ENCODE data around the gene TPM4.

Gene TPM4

GRCh38 chr19:16037424-16038195 is 38.7 kb upstream of the TPM4 start:
- no peak for TF ChIP-seq CTCF (IDR thresholded peaks at IDR 0.05; ENCODE audit: low read depth, low read length)
- H3K4me3 ChIP-seq (ENCODE audit: low read depth, low read length): no peak overlapping the region

- TF ChIP-seq CTCF (IDR thresholded peaks at IDR 0.05; ENCODE audit: low read depth, low read length): no peak
- H3K4me3 ChIP-seq (ENCODE audit: low read depth, low read length): no peak overlapping the region
Measured at GRCh38 chr19:16038196-16038695, 38.0 kb upstream of the TPM4 start.

- H3K4me3 ChIP-seq (ENCODE audit: low read depth, low read length): no peak overlapping the region
- no peak for TF ChIP-seq CTCF (IDR thresholded peaks at IDR 0.05; ENCODE audit: low read depth, low read length)
Measured at GRCh38 chr19:16039081-16039480, 37.2 kb upstream of the TPM4 start.

GRCh38 chr19:16039545-16039944 is 36.8 kb upstream of the TPM4 start:
- no peak for TF ChIP-seq CTCF (IDR thresholded peaks at IDR 0.05; ENCODE audit: low read depth, low read length)
- no peak overlapping the region for H3K4me3 ChIP-seq (ENCODE audit: low read depth, low read length)

- H3K4me3 ChIP-seq (ENCODE audit: low read depth, low read length): no peak overlapping the region
- no peak for TF ChIP-seq CTCF (IDR thresholded peaks at IDR 0.05; ENCODE audit: low read depth, low read length)
Measured at GRCh38 chr19:16040642-16041041, 35.7 kb upstream of the TPM4 start.

- no peak overlapping the region for H3K4me3 ChIP-seq (ENCODE audit: low read depth, low read length)
- peak; percentile 94 for TF ChIP-seq CTCF (IDR thresholded peaks at IDR 0.05; ENCODE audit: low read depth, low read length)
Measured at GRCh38 chr19:16041299-16041990, 34.9 kb upstream of the TPM4 start.

- no peak for TF ChIP-seq CTCF (IDR thresholded peaks at IDR 0.05; ENCODE audit: low read depth, low read length)
- H3K4me3 ChIP-seq (ENCODE audit: low read depth, low read length): no peak overlapping the region
Measured at GRCh38 chr19:16041991-16042386, 34.3 kb upstream of the TPM4 start.
